ENCODE data around the gene DPYSL4. TPM values are rescaled to one million over a fixed set of nuclear protein-coding genes. Genes with fewer than 3 reads are reported as not detected.
A peak's percentile ranks its signal among the peaks of the same experiment; 100 is the strongest.

Gene DPYSL4
- total RNA-seq, 2 donors from 2014 or later = 0.28 TPM; not detected in 1

DNA sequence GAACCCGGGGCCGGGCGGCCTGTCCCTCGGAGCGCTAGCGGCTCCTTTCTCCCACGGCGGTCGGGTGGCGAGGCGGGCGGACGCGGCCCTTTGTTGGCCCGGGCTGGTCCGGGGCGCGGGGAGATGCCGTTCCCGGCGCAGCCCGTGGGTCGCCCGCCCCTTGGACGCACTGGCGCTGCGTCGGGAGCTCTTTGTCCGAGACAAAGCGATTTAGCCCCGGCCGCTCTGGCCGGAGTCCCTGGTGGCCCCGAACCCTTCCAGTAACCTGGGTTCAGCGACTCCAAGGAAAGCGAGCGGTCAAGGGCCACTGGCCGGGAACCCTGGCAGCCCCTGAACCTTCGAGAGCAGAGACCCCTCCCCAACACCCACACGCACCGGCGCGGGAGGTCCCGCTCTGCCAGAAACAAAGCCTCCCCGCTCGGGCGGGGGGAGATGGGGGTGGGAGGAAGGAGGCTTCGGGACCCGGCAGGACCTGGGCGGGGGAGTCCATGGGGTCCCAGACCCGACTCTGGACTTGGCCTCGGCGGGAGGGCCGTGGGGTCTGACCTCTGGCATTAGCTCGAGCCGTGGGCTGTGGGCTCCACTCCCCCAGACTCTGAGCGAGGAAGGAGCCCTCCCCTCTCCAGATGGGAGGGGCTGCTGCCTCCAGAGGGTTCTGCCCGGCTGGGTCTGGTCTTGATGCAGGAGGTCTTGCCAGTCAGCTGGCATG, 836 bp downstream of the DPYSL4 start:
- H3K36me3 ChIP-seq = no peaks in the 10 kb centered on the region
- TF ChIP-seq, protein P1, sequence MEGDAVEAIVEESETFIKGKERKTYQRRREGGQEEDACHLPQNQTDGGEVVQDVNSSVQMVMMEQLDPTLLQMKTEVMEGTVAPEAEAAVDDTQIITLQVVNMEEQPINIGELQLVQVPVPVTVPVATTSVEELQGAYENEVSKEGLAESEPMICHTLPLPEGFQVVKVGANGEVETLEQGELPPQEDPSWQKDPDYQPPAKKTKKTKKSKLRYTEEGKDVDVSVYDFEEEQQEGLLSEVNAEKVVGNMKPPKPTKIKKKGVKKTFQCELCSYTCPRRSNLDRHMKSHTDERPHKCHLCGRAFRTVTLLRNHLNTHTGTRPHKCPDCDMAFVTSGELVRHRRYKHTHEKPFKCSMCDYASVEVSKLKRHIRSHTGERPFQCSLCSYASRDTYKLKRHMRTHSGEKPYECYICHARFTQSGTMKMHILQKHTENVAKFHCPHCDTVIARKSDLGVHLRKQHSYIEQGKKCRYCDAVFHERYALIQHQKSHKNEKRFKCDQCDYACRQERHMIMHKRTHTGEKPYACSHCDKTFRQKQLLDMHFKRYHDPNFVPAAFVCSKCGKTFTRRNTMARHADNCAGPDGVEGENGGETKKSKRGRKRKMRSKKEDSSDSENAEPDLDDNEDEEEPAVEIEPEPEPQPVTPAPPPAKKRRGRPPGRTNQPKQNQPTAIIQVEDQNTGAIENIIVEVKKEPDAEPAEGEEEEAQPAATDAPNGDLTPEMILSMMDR (IDR thresholded peaks at IDR 0.05) = no peak
- H3K27me3 ChIP-seq (replicated peaks; ENCODE audit: insufficient read depth) = peaks cover 13% of the 10 kb centered on the region
- peaks cover 7 to 23% of the 10 kb centered on the region in 2 donors for H3K4me1 ChIP-seq (ENCODE audit: control insufficient read depth in 1 of 2, low read depth in 2 of 2)
- DNase-seq (ENCODE audit: low spot score) (no peak), ATAC-seq (ENCODE audit: insufficient number of reproducible peaks, low FRiP score, low read depth) (no peak)
- no peak overlapping the region for H3K27ac ChIP-seq
- H3K4me3 ChIP-seq = peak overlapping the region; percentile 64
- no peaks in the 10 kb centered on the region for H3K9me3 ChIP-seq

DNA sequence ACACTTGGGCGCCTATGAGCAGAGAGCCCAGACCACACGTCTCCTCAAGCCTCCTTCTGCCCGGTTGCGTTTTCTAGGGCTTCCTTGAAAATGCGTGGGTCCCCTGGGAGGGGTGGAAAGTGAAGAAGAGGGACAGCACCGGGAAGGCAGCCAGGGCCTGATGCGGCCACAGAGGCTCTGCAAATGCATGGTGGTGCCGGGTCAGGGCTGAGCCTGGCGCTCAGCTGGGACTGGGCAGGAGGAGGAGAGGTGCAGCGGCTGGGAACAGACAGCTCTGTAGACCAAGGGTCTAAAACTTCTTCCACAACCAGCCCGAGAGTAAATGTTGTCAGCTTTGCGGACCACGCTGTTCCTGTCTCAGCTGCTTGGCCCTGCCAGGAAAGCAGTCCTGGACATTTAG, 1.6 kb downstream of the DPYSL4 start:
- ATAC-seq (ENCODE audit: insufficient number of reproducible peaks, low FRiP score, low read depth) (no peak), DNase-seq (ENCODE audit: low spot score) (no peak)
- Histone ChIP-seq H3K36me3 (no peaks in the 10 kb centered on the region), H3K27ac (no peak overlapping the region), H3K9me3 (no peaks in the 10 kb centered on the region), H3K4me3 (no peak overlapping the region), H3K27me3 (replicated peaks; ENCODE audit: insufficient read depth) (peaks cover 13% of the 10 kb centered on the region), H3K4me1 (ENCODE audit: control insufficient read depth in 1 of 2, low read depth in 2 of 2) (peaks cover 7 to 23% of the 10 kb centered on the region in 2 donors)
- TF ChIP-seq, protein P1 (IDR thresholded peaks at IDR 0.05) = no peak

DNA sequence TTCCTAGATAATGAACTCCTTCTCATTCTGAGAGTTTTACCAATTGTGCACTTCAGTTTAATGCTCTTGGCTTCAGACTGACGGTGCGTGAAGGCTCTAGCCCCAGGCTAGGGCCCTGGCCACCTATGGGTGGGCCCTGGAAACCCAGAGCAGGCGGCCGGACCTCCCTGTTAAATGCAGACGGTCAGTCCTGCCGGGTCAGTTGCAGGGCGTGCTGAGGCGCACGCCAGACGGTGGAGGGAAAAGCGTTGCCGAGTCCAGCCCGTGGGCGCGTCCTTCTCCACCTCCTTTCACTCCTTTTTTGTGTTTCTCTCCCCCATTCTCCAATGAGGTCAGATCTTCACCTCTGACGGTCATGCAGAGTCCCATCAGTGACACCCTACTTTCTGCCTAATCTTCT, 2.3 kb downstream of the DPYSL4 start:
- Histone ChIP-seq H3K4me1 (ENCODE audit: control insufficient read depth in 1 of 2, low read depth in 2 of 2) (peaks cover 7 to 23% of the 10 kb centered on the region in 2 donors), H3K4me3 (no peak overlapping the region), H3K36me3 (no peaks in the 10 kb centered on the region), H3K27me3 (replicated peaks; ENCODE audit: insufficient read depth) (peaks cover 13% of the 10 kb centered on the region), H3K27ac (no peak overlapping the region), H3K9me3 (no peaks in the 10 kb centered on the region)
- DNase-seq (ENCODE audit: low spot score) (no peak), ATAC-seq (ENCODE audit: insufficient number of reproducible peaks, low FRiP score, low read depth) (no peak)
- TF ChIP-seq, protein P1 (IDR thresholded peaks at IDR 0.05) = no peak

DNA sequence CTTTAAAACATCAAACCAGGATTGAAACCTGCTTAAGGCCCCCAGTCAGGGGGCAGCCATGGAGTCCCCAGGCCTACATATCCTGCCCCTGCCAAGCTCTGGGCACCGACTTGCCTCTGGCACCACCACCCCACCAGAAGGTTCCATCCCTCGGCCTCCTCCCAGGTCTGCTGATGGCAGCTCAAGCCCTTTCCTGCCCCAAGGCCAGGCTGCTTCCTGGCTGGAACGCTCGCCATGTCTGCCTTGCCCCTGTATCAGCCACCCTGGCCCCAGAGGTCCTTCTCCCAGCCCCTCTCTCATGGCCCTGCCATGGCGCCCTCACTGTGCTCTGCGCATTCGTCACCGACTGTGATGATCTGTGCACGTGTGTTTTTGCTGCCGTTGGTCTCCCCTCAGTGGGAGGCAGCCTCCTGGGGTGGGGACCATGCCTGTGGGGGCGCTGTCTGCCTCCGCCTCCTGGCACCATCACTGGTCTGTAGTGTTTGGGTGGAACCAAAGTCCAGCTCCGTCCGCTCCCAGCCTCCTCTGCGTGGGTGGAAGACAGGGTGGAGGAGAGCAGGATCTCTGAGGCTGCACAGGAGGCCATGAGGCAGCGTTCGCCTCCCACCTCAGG, 3.2 kb downstream of the DPYSL4 start:
- DNase-seq (ENCODE audit: low spot score) (no peak), ATAC-seq (ENCODE audit: insufficient number of reproducible peaks, low FRiP score, low read depth) (no peak)
- no peak overlapping the region for H3K27ac ChIP-seq
- H3K36me3 ChIP-seq = no peaks in the 10 kb centered on the region
- peaks cover 13% of the 10 kb centered on the region for H3K27me3 ChIP-seq (replicated peaks; ENCODE audit: insufficient read depth)
- TF ChIP-seq, protein P1 (IDR thresholded peaks at IDR 0.05) = no peak
- no peak overlapping the region for H3K4me3 ChIP-seq
- no peaks in the 10 kb centered on the region for H3K9me3 ChIP-seq
- peaks cover 7 to 23% of the 10 kb centered on the region in 2 donors for H3K4me1 ChIP-seq (ENCODE audit: control insufficient read depth in 1 of 2, low read depth in 2 of 2)

DNA sequence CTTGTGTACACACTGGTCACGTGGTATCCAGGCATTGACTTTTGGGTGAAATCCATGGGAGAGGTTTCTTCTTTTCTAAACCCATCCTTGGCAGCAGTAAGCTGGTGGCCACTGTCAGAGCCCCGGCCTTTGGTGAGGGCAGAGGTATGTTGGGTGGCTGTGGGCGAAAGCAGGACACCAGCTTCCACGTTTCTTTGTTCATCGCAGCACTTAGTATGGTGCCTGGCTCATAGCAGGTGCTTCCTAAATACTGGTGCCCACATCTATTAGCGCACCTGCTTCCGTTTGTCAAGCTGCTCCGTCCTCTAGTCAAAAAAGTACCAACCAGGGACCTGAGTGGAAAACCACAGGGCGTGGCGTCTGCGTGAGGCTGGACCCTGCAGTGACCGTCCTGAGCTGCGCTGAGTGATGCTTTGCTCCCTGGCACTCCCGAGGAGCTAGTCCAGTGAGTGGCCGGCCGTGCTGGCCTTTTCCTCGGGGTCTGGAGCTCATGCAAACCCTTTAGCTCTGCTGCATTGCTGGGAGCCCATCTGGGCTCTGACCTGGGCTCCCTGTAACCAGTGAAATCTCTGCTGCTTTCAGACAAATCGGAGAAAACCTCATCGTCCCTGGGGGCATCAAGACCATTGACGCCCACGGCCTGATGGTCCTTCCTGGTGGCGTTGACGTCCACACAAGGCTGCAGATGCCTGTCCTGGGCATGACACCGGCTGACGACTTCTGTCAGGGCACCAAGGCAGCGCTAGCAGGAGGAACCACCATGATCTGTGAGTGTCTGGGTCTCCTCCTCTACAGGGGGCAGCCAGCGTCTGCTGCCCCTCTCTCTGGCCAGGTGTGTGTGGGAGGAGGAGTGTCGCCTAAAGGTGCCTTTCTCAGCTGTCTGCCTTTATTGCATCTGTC, 5.6 kb downstream of the DPYSL4 start:
- TF ChIP-seq, protein P1 (IDR thresholded peaks at IDR 0.05) = no peak
- no peaks in the 10 kb centered on the region for H3K36me3 ChIP-seq
- H3K9me3 ChIP-seq = no peaks in the 10 kb centered on the region
- DNase-seq (ENCODE audit: low spot score) = no peak
- H3K27me3 ChIP-seq (replicated peaks; ENCODE audit: insufficient read depth) = peaks cover 6% of the 10 kb centered on the region
- no peak overlapping the region for H3K27ac ChIP-seq
- ATAC-seq (ENCODE audit: insufficient number of reproducible peaks, low FRiP score, low read depth) = no peak
- peaks cover 0 to 6% of the 10 kb centered on the region in 2 donors for H3K4me1 ChIP-seq (ENCODE audit: control insufficient read depth in 1 of 2, low read depth in 2 of 2)
- no peak overlapping the region for H3K4me3 ChIP-seq
